Esophagus squamous epithelium (tissue), 4 donors: Measurements from ENCODE around the gene OOSP1.

Experiments used
- POLR2A ChIP-seq, 4 donors: fragments of 450-650 bp; IDR thresholded peaks; one replicate each; pipeline ENCODE4 v1.6.1; 2017; ENCODE audit warnings: antibody characterized with exemption in 4 of 4, mild to moderate bottlenecking in 4 of 4, moderate library complexity in 3 of 4
- TF ChIP-seq, protein P1 (sequence below), 6 experiments: fragments of 450-650 bp in 4 of 6; fragments of 200-600 bp in 2 of 6; sonication (generic) in 2 of 6; IDR thresholded peaks; one replicate each; pipeline ENCODE4 v1.5.1; 2016 to 2019; ENCODE audit warnings: antibody characterized with exemption in 6 of 6, mild to moderate bottlenecking in 4 of 6, moderate library complexity in 4 of 6

DNA sequence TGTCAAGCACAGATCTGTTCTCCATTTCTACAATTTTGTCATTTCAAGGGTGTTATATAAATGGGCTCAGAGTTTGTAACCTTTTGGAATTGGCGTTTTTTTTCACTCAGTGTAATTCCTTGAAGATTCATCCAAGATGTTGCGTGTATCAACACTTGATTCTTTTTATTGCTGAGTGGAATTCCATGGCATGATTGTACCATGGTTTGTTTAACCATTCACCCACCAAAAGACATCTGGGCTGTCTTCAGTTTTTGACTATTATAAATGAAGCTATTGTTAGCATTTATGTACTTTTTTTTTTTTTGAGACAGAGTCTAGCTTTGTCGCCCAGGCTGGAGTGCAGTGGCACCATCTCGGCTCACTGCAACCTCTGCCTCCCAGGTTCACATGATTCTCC is 2.9 kb downstream of the OOSP1 start:
- TF ChIP-seq, protein P1, sequence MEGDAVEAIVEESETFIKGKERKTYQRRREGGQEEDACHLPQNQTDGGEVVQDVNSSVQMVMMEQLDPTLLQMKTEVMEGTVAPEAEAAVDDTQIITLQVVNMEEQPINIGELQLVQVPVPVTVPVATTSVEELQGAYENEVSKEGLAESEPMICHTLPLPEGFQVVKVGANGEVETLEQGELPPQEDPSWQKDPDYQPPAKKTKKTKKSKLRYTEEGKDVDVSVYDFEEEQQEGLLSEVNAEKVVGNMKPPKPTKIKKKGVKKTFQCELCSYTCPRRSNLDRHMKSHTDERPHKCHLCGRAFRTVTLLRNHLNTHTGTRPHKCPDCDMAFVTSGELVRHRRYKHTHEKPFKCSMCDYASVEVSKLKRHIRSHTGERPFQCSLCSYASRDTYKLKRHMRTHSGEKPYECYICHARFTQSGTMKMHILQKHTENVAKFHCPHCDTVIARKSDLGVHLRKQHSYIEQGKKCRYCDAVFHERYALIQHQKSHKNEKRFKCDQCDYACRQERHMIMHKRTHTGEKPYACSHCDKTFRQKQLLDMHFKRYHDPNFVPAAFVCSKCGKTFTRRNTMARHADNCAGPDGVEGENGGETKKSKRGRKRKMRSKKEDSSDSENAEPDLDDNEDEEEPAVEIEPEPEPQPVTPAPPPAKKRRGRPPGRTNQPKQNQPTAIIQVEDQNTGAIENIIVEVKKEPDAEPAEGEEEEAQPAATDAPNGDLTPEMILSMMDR (IDR thresholded peaks at IDR 0.05) = no peak
- no peak for TF ChIP-seq POLR2A (IDR thresholded peaks at IDR 0.05)
